HEK293T (cell line): ENCODE measurements around the gene PROB1.
A peak's percentile ranks its signal among the peaks of the same experiment; 100 is the strongest.
"Not testable (repeated sequence)": the region's sequence is repeated elsewhere in the genome, so short reads cannot be mapped to it uniquely, and the experiment has no call there.

ENCODE experiments used
- CTCF ChIA-PET: fragments of 350-600 bp; formaldehyde crosslinking; extraction: SDS; loops from one replicate; lab custom pipeline; 2021; ENCODE audit warnings: antibody characterized with exemption, inconsistent platforms; lab: Yijun Ruan, JAX
- POLR2A ChIA-PET: fragments of 350-600 bp; formaldehyde crosslinking; extraction: SDS; loops from one replicate; lab custom pipeline; 2020; ENCODE audit warnings: antibody characterized with exemption, inconsistent platforms; lab: Yijun Ruan, JAX
- DNase-seq: peaks from one replicate; pipeline ENCODE4 v3.0.0; 2012; ENCODE audit warnings: mixed read lengths; ENCODE audit errors: extremely low spot score
- ARNT ChIP-seq: fragments of 450-650 bp; IDR thresholded peaks from 2 replicates; pipeline ENCODE4 v1.6.1; 2017; ENCODE audit warnings: mild to moderate bottlenecking
- BHLHE40 ChIP-seq: fragments of 450-650 bp; IDR thresholded peaks from 2 replicates; pipeline ENCODE4 v1.6.1; 2016; ENCODE audit warnings: mild to moderate bottlenecking, moderate library complexity, borderline replicate concordance
- CTBP1 ChIP-seq: fragments of 450-650 bp; IDR thresholded peaks from 2 replicates; pipeline ENCODE4 v1.6.1; 2016; ENCODE audit warnings: borderline replicate concordance
- ELF4 ChIP-seq: fragments of 450-650 bp; IDR thresholded peaks from 2 replicates; pipeline ENCODE4 v1.6.1; 2017; ENCODE audit warnings: antibody characterized with exemption
- FOXA1 ChIP-seq: fragments of 450-650 bp; IDR thresholded peaks from 2 replicates; pipeline ENCODE4 v1.6.1; 2016; ENCODE audit warnings: mild to moderate bottlenecking
- FOXK2 ChIP-seq: fragments of 450-650 bp; IDR thresholded peaks from 2 replicates; pipeline ENCODE4 v1.6.1; 2016; ENCODE audit warnings: mild to moderate bottlenecking
- FOXM1 ChIP-seq: fragments of 450-650 bp; IDR thresholded peaks from 2 replicates; pipeline ENCODE4 v1.6.1; 2017; ENCODE audit warnings: mild to moderate bottlenecking, borderline replicate concordance
- HDGF ChIP-seq: fragments of 450-650 bp; IDR thresholded peaks from 2 replicates; pipeline ENCODE4 v1.6.1; 2017; ENCODE audit warnings: antibody characterized with exemption, borderline replicate concordance
- L3MBTL2 ChIP-seq: fragments of 450-650 bp; conservative IDR thresholded peaks from 2 replicates; pipeline ENCODE4 v1.6.1; 2016; ENCODE audit warnings: mild to moderate bottlenecking
- LEF1 ChIP-seq: fragments of 450-650 bp; IDR thresholded peaks from 2 replicates; pipeline ENCODE4 v1.6.1; 2017; ENCODE audit warnings: mild to moderate bottlenecking, borderline replicate concordance
- NFRKB ChIP-seq: fragments of 450-650 bp; IDR thresholded peaks from 2 replicates; pipeline ENCODE4 v1.6.1; 2016; ENCODE audit warnings: mild to moderate bottlenecking, moderate library complexity
- PKNOX1 ChIP-seq: fragments of 450-650 bp; IDR thresholded peaks from 2 replicates; pipeline ENCODE4 v1.6.1; 2016
- SP1 ChIP-seq: fragments of 450-650 bp; IDR thresholded peaks from 2 replicates; pipeline ENCODE4 v1.6.1; 2017
- SUZ12 ChIP-seq: fragments of 450-650 bp; IDR thresholded peaks from 2 replicates; pipeline ENCODE4 v1.6.1; 2016; ENCODE audit warnings: mild to moderate bottlenecking
- TARDBP ChIP-seq: fragments of 450-650 bp; IDR thresholded peaks from 2 replicates; pipeline ENCODE4 v1.6.1; 2016
- ZNF384 ChIP-seq: fragments of 450-650 bp; IDR thresholded peaks from 2 replicates; pipeline ENCODE4 v1.6.1; 2016

The PROB1 gene

DNA sequence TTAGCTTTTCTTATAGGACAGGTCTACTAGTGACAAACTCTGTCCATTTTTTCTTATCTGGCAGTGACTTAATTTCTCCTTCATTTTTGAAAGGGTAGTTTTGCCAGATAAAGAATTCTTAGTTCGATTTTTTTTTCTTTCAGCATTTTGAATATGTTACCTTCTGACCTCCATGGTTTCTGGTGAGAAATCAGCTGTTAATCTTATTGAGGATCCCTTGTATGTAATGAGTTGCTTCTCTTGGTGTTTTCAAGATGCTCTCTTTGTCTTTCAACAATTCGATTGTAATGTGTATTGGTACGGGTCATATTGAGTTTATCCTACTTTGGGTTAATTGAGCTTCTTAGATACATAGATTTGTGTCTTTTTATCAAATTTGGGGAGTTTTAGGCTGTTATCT is 40.7 kb downstream of the PROB1 start:
- ChIA-PET POLR2A (interaction anchor here (2.6 kb wide), 1 partner anchor 12 kb away, joined by 11 read pairs; the partner anchor contains the start of gene PAIP2), CTCF (no interaction called here)
- no peak for TF ChIP-seq LEF1
- no peak for TF ChIP-seq ELF4
- no peak for TF ChIP-seq ARNT
- TF ChIP-seq TARDBP: no peak
- TF ChIP-seq NFRKB: no peak
- no peak for TF ChIP-seq FOXA1
- TF ChIP-seq FOXM1: no peak
- TF ChIP-seq FOXK2: no peak
- TF ChIP-seq SP1: no peak
- no peak for DNase-seq

DNA sequence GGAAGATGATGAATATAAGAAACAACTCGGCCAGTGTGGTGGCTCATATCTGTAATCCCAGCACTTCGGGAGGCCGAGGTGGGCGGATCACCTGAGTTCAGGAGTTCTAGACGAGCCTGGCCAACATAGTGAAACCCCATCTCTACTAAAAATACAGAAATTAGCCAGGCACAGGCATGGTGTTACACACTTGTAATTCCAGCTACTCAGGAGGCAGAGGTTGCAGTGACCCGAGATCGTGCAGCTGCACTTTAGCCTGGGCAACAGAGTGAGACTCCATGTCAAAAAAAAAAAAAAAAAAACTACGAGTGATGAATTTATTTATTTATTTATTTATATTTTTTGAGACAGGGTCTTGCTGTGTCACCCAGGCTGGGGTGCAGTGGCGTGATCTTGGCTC is 47.0 kb downstream of the PROB1 start:
- CTCF ChIA-PET, POLR2A ChIA-PET, DNase-seq: not testable (repeated sequence)

- DNase-seq, CTCF ChIA-PET, POLR2A ChIA-PET: not testable (repeated sequence)
Measured at GRCh38 chr5:139345442-139345841, 49.5 kb downstream of the PROB1 start.

- no peak for DNase-seq
- ChIA-PET CTCF (no interaction called here), POLR2A (interaction anchor here (1.1 kb wide), 1 partner anchor 50 kb away, joined by 3 read pairs; no protein-coding TSS in a partner anchor)
- no peak for TF ChIP-seq CTBP1
- no peak for TF ChIP-seq TARDBP
- no peak for TF ChIP-seq HDGF
Measured at GRCh38 chr5:139344177-139344576, 50.7 kb downstream of the PROB1 start.

GRCh38 chr5:139343476-139343875 is 51.4 kb downstream of the PROB1 start:
- CTCF ChIA-PET: no interaction called here
- TF ChIP-seq HDGF: no peak
- no peak for TF ChIP-seq ZNF384
- no peak for TF ChIP-seq FOXM1
- TF ChIP-seq ARNT: no peak
- TF ChIP-seq ELF4: no peak
- no peak for TF ChIP-seq SP1
- TF ChIP-seq L3MBTL2: no peak
- TF ChIP-seq FOXK2: no peak
- TF ChIP-seq LEF1: no peak
- no peak for TF ChIP-seq FOXA1
- TF ChIP-seq CTBP1: no peak
- no peak for TF ChIP-seq NFRKB
- DNase-seq: no peak
- POLR2A ChIA-PET: interaction anchor here (1.1 kb wide), 1 partner anchor 49 kb away, joined by 3 read pairs; no protein-coding TSS in a partner anchor

- ChIA-PET POLR2A (interaction anchor here (0.6 to 3.6 kb wide), 39 partner anchors 8 to 850 kb away, joined by 3 to 57 read pairs (median 5); partner anchors contain the start of genes DNAJC18, MATR3, SPATA24 and STING1), CTCF (interaction anchor here (0.5 to 1.1 kb wide), 10 partner anchors 10 to 991 kb away, joined by 3 to 6 read pairs (median 3); no protein-coding TSS in a partner anchor)
- TF ChIP-seq NFRKB: no peak
- no peak for TF ChIP-seq FOXK2
- TF ChIP-seq TARDBP: no peak
- TF ChIP-seq LEF1: no peak
- no peak for TF ChIP-seq FOXM1
- TF ChIP-seq ZNF384: no peak
- no peak for TF ChIP-seq HDGF
- TF ChIP-seq ELF4: no peak
- TF ChIP-seq FOXA1: no peak
- TF ChIP-seq CTBP1: no peak
- no peak for TF ChIP-seq PKNOX1
- TF ChIP-seq SUZ12: no peak
- TF ChIP-seq L3MBTL2: no peak
- TF ChIP-seq ARNT: no peak
- TF ChIP-seq BHLHE40: no peak
- no peak for TF ChIP-seq SP1
- no peak for DNase-seq
Measured at GRCh38 chr5:139342423-139342723, 52.5 kb downstream of the PROB1 start.

GRCh38 chr5:139341689-139342422 is 53.0 kb downstream of the PROB1 start, which contains the start of gene PAIP2:
PAIP2 (plus strand) TSS chr5:139341854; CDS start chr5:139363785, 21,931 bp downstream.
- no peak for TF ChIP-seq ARNT
- peak; percentile 77 for TF ChIP-seq ELF4
- 0 out of 2 replicates have a peak, but pooled peaks have one; percentile 23 for TF ChIP-seq PKNOX1
- TF ChIP-seq HDGF: no peak
- no peak for TF ChIP-seq FOXM1
- peak; percentile 68 for TF ChIP-seq L3MBTL2
- no peak for TF ChIP-seq SP1
- TF ChIP-seq ZNF384: peak; percentile 34; the same call in 1 of the 2 replicates
- CTCF ChIA-PET: interaction anchor here (0.5 to 1.1 kb wide), 10 partner anchors 9 to 991 kb away, joined by 3 to 6 read pairs (median 3); no protein-coding TSS in a partner anchor
- peak; percentile 94 for DNase-seq
- POLR2A ChIA-PET: interaction anchor here (0.6 to 3.6 kb wide), 40 partner anchors 8 to 849 kb away, joined by 3 to 57 read pairs (median 5); partner anchors contain the start of genes DNAJC18, MATR3, SPATA24 and STING1
